Spleen (tissue), 7 donors: ENCODE data around the gene UFSP1.
"Not testable (repeated sequence)": the region's sequence is repeated elsewhere in the genome, so short reads cannot be mapped to it uniquely, and the experiment has no call there.

ENCODE experiments used
- POLR2A ChIP-seq, 3 donors: fragments of 450-650 bp; IDR thresholded peaks; one replicate each; pipeline ENCODE4 v1.5.1; 2017; ENCODE audit warnings: antibody characterized with exemption in 3 of 3, mild to moderate bottlenecking in 1 of 3
- POLR2AphosphoS5 ChIP-seq, 3 donors: sonication (generic); formaldehyde crosslinking; IDR thresholded peaks; one replicate each; pipeline ENCODE4 v1.5.1; 2017; ENCODE audit warnings: antibody characterized with exemption in 3 of 3
- TF ChIP-seq, protein P1 (sequence below), 11 experiments: fragments of 200-600 bp in 7 of 11; fragments of 450-650 bp in 4 of 11; sonication (generic) in 4 of 11; IDR thresholded peaks in 8 of 11; conservative IDR thresholded peaks in 3 of 11; 1 replicate in 7 of 11; 2 replicates in 4 of 11; pipeline versions ENCODE4 v1.4.0 to v1.8.0; 2016 to 2021; ENCODE audit warnings: antibody characterized with exemption in 11 of 11, inconsistent platforms in 4 of 11, mild to moderate bottlenecking in 1 of 11
- donor health status: DM: no; HTN: no; CAD: no; lungs with moderate emphysema.
- donor health status: DM: no; HTN: no; CAD: no.
- donor health status: DM: no; HTN: no; CAD: no.

DNA sequence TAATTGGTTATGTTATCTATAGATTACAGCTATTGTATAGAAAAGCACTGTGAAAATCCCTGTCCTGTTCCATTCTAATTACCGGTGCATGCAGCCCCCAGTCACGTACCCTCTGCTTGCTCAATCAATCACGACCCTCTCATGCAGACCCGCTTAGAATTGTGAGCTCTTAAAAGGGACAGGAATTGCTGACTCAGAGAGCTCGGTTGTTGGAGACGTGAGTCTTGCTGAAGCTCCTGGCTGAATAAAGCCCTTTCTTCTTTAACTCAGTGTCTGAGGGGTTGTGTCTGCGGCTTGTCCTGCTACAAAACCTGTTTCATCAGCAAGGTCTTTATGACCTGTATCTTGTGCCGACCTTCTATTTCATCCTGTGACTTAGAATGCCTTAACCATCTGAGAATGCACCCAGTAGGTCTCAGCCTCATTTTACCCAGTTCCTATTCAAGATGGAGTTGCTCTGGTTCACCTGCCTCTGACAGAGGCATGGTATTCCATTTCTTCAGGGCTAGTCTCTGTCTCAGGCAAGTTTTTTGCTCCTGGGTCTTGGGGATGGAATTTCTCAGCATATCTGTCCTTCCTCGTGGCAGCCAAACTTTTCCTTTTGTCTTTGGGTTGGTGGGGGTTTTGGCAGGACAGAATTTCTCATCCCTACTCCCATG lies 30.4 kb upstream of the UFSP1 start:
- TF ChIP-seq POLR2AphosphoS5, POLR2A (IDR thresholded peaks at IDR 0.05): not testable (repeated sequence)
- TF ChIP-seq, protein P1, sequence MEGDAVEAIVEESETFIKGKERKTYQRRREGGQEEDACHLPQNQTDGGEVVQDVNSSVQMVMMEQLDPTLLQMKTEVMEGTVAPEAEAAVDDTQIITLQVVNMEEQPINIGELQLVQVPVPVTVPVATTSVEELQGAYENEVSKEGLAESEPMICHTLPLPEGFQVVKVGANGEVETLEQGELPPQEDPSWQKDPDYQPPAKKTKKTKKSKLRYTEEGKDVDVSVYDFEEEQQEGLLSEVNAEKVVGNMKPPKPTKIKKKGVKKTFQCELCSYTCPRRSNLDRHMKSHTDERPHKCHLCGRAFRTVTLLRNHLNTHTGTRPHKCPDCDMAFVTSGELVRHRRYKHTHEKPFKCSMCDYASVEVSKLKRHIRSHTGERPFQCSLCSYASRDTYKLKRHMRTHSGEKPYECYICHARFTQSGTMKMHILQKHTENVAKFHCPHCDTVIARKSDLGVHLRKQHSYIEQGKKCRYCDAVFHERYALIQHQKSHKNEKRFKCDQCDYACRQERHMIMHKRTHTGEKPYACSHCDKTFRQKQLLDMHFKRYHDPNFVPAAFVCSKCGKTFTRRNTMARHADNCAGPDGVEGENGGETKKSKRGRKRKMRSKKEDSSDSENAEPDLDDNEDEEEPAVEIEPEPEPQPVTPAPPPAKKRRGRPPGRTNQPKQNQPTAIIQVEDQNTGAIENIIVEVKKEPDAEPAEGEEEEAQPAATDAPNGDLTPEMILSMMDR (IDR thresholded peaks at IDR 0.05 in 8 of 11, conservative IDR thresholded peaks at IDR 0.05 in 3 of 11): not testable (repeated sequence)
